Measurements from ENCODE around the gene RALBP1. TPM values are rescaled to one million over a fixed set of nuclear protein-coding genes. Genes with fewer than 3 reads are reported as not detected.

RALBP1 gene
- total RNA-seq, 4 donors from 2014 or later = 168 to 213 (median 178) TPM

DNA sequence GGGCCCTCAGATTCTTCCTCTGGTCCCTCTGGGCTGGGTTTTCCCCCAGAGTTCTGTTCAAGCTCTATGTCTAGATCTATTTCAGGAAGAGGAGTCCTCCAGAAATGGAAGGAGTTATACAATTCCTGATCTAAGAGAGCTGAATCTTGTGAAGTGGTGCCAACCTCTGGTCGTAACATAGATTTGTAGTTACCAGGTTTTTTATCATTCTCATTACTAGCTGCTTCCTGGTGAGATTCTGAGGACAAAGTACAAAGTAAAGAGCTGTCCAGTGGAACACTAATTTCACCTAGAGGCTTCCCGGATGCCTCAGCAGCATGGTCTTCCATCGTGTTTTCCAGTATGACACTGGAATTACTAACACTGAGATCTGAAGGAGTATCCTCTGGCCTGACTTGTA, 94.9 kb downstream of the RALBP1 start:
- Histone ChIP-seq H3K36me3 (peaks cover 59% of the 10 kb centered on the region), H3K27me3 (no peaks in the 10 kb centered on the region), H3K27ac (no peak overlapping the region), H3K9me3 (no peaks in the 10 kb centered on the region), H3K4me1 (no peaks in the 10 kb centered on the region), H3K4me3 (no peak overlapping the region)
- DNase-seq (ENCODE audit: low spot score in 2 of 2) = no peak
- TF ChIP-seq POLR2AphosphoS5 (IDR thresholded peaks at IDR 0.05) (no peak), EP300 (IDR thresholded peaks at IDR 0.05) (no peak), POLR2A (IDR thresholded peaks at IDR 0.05) (no peak)
- TF ChIP-seq, protein P1, sequence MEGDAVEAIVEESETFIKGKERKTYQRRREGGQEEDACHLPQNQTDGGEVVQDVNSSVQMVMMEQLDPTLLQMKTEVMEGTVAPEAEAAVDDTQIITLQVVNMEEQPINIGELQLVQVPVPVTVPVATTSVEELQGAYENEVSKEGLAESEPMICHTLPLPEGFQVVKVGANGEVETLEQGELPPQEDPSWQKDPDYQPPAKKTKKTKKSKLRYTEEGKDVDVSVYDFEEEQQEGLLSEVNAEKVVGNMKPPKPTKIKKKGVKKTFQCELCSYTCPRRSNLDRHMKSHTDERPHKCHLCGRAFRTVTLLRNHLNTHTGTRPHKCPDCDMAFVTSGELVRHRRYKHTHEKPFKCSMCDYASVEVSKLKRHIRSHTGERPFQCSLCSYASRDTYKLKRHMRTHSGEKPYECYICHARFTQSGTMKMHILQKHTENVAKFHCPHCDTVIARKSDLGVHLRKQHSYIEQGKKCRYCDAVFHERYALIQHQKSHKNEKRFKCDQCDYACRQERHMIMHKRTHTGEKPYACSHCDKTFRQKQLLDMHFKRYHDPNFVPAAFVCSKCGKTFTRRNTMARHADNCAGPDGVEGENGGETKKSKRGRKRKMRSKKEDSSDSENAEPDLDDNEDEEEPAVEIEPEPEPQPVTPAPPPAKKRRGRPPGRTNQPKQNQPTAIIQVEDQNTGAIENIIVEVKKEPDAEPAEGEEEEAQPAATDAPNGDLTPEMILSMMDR (IDR thresholded peaks at IDR 0.05) = no peak
- WGBS = 69% methylated on average over 3 of the region's 3 CpGs

DNA sequence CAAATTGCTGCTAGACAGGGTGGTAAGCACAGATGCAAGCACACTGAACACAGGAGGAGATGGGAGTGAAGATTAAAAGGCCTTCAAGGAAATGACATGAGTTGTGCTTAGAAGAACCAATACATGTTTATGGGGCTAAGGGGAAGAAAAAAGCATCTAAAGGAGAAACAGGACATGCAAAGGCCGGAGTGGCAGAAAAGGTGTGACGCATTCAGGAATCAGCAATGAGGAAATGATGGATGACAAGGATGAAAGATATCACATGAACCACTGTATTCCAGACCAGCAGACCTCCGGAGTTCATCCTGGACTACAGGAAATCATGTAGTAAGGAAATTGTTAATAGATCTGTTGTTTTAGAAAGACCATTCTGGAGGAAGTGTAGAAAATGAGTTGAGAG, 96.2 kb downstream of the RALBP1 start:
- WGBS = 92% methylated on average over 3 of the region's 3 CpGs

DNA sequence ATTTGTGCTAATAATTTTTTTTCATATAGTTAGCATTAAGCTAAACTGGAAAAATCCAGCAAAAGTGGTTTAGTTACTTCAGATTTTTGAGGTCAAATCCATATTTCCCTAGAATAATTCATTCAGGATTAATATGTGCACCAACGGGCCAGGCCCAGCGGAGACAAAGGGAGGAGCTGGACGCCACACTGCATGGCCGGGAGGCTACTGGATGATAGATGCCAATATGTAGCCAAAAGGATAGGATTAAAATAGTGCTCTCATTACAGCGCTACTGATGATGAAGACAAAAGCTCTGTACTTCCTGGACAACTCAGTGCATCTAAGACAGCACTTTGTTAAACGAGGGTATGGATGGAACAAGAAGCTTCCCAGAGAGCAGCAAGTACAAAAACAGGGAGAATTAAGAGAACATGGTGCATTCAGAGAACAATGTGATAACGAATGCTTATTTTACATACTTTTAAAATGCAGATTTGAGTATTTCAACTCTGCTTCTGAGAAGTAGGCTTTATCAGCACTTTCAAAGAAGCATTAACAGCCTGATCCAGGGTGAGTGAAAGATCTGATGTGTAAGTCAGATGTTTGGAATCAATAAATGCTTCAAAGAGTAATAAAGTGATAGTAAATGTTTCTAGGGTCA, 99.3 kb downstream of the RALBP1 start:
- 90% methylated on average over 7 of the region's 7 CpGs for WGBS
- no peak overlapping the region for H3K27ac ChIP-seq
- H3K9me3 ChIP-seq = no peaks in the 10 kb centered on the region

More for the DNA sequence above, 96.2 kb downstream of the RALBP1 start:
- H3K27me3 ChIP-seq = no peaks in the 10 kb centered on the region
- no peak for DNase-seq (ENCODE audit: low spot score in 2 of 2)
- H3K36me3 ChIP-seq = peaks cover 48% of the 10 kb centered on the region
- no peak overlapping the region for H3K27ac ChIP-seq
- no peaks in the 10 kb centered on the region for H3K9me3 ChIP-seq
- H3K4me1 ChIP-seq = peaks cover 4% of the 10 kb centered on the region
- TF ChIP-seq, protein P1 (IDR thresholded peaks at IDR 0.05) = no peak
- no peak for TF ChIP-seq POLR2A (IDR thresholded peaks at IDR 0.05)
- no peak for TF ChIP-seq EP300 (IDR thresholded peaks at IDR 0.05)
- no peak for TF ChIP-seq POLR2AphosphoS5 (IDR thresholded peaks at IDR 0.05)
- H3K4me3 ChIP-seq = no peak overlapping the region

DNA sequence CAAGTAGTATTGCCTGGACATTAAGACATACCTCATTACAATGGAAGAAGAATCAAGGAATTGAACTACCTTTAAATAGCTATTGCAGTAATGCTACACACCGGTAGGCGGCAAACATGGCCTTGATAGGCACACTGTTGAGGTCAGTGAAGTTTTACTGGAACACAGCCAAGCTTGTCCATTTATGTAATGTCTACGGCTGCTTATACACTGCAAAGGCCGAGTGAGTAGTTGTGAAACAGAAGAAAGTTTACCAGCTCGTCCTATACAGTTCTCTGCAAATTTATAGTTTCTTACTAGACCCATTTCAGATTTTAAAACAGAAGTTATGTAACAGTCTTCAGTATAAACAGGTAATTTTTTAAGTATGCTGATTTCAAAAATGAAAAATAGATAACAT, 100.2 kb downstream of the RALBP1 start:
- WGBS = 32% methylated on average over 5 of the region's 5 CpGs

More for the DNA sequence above, 99.3 kb downstream of the RALBP1 start:
- peaks cover 7% of the 10 kb centered on the region for H3K4me1 ChIP-seq
- DNase-seq (ENCODE audit: low spot score in 2 of 2) = no peak
- TF ChIP-seq EP300 (IDR thresholded peaks at IDR 0.05) (no peak), POLR2AphosphoS5 (IDR thresholded peaks at IDR 0.05) (no peak), POLR2A (IDR thresholded peaks at IDR 0.05) (no peak)
- TF ChIP-seq, protein P1 (IDR thresholded peaks at IDR 0.05) = no peak
- H3K4me3 ChIP-seq = no peak overlapping the region
- peaks cover 34% of the 10 kb centered on the region for H3K36me3 ChIP-seq
- H3K27me3 ChIP-seq = no peaks in the 10 kb centered on the region

DNA sequence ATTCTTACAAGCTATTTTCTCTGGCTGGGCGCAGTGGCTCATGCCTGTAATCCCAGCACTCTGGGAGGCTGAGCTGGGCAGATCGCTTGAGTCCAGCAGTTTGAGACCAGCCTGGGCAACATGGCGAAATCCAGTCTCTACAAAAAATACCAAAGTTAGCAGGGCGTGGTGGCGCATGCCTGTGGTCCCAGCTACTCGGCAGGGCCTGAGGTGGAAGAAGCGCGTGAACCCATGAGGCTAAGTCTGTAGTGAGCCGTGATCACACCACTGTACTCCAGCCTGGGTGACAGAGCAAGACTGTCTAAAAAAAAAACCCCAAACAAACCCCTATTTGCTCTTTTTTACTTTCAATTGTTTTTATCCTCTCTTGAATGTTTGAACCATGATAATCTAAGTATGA, 102.0 kb downstream of the RALBP1 start:
- Histone ChIP-seq H3K4me1 (peaks cover 7% of the 10 kb centered on the region), H3K27me3 (no peaks in the 10 kb centered on the region), H3K27ac (no peak overlapping the region), H3K36me3 (peaks cover 38% of the 10 kb centered on the region), H3K4me3 (no peak overlapping the region), H3K9me3 (no peaks in the 10 kb centered on the region)
- TF ChIP-seq, protein P1 (IDR thresholded peaks at IDR 0.05) = no peak
- TF ChIP-seq POLR2AphosphoS5 (IDR thresholded peaks at IDR 0.05) = no peak
- no peak for TF ChIP-seq POLR2A (IDR thresholded peaks at IDR 0.05)
- no peak for TF ChIP-seq EP300 (IDR thresholded peaks at IDR 0.05)
- DNase-seq (ENCODE audit: low spot score in 2 of 2) = no peak
- WGBS = 94% methylated on average over 9 of the region's 9 CpGs

More for the DNA sequence above, 100.2 kb downstream of the RALBP1 start:
- peaks cover 33% of the 10 kb centered on the region for H3K36me3 ChIP-seq
- H3K9me3 ChIP-seq = no peaks in the 10 kb centered on the region
- H3K27ac ChIP-seq = no peak overlapping the region
- TF ChIP-seq, protein P1 (IDR thresholded peaks at IDR 0.05) = peak; percentile 48 to 73
- TF ChIP-seq EP300 (IDR thresholded peaks at IDR 0.05) (no peak), POLR2AphosphoS5 (IDR thresholded peaks at IDR 0.05) (peak in 1 of 3 donors; percentile 45)
- no peak overlapping the region for H3K4me3 ChIP-seq
- H3K4me1 ChIP-seq = peaks cover 7% of the 10 kb centered on the region
- H3K27me3 ChIP-seq = no peaks in the 10 kb centered on the region
- DNase-seq (ENCODE audit: low spot score in 2 of 2) = peak; percentile 76 to 85
